GM12878 (cell line): Measurements from ENCODE around the gene C4B. TPM values are rescaled to one million over a fixed set of nuclear protein-coding genes. Genes with fewer than 3 reads are reported as not detected.

ENCODE experiments used
- ATAC-seq: fragments of 200-7000 bp; cut with Tn5 transposase; 3 replicates; pipeline ENCODE4 v1.9.1; 2020; ENCODE audit warnings: mild to moderate bottlenecking, moderate library complexity
- BruUV-seq: library from RNA; stranded (reverse); fragments of 400-500 nt; replicated peaks from 2 replicates; lab custom pipeline; 2021; lab: Mats Ljungman, UMichigan
- CTCF ChIA-PET: fragments of 300-600 bp; sonication (Branson Sonifier 250); formaldehyde crosslinking; extraction: SDS; loops from one replicate; lab custom pipeline; 2021; ENCODE audit warnings: inconsistent platforms; lab: Yijun Ruan, JAX
- POLR2A ChIA-PET: fragments of 350-600 bp; formaldehyde crosslinking; extraction: SDS; loops from one replicate; lab custom pipeline; 2021; ENCODE audit warnings: inconsistent platforms; lab: Charles Lee
- RAD21 ChIA-PET: fragments of 300-600 bp; sonication (Branson Sonifier 250); formaldehyde crosslinking; loops from one replicate; lab custom pipeline; 2023; ENCODE audit warnings: antibody characterized with exemption; ENCODE audit not compliant: unreplicated experiment; lab: Charles Lee
- SMC1A ChIA-PET: fragments of 300-600 bp; sonication (Branson Sonifier 250); formaldehyde crosslinking; loops from one replicate; lab custom pipeline; 2023; ENCODE audit not compliant: unreplicated experiment, uncharacterized antibody; lab: Charles Lee
- DNase-seq: peaks from one replicate; pipeline ENCODE4 v3.0.0-alpha.2; 2011; ENCODE audit warnings: low read depth, low spot score
- FAIRE-seq: peaks from 3 replicates; lab custom pipeline; 2011; peaks lifted over from hg19 to GRCh38; lab: Jason Lieb, UNC
- H2AFZ ChIP-seq: 2 replicates; pipeline ENCODE4 v1.6.0; 2011; ENCODE audit warnings: low read depth, low read length, control low read depth; ENCODE audit not compliant: control insufficient read depth
- H3K27ac ChIP-seq: 2 replicates; pipeline ENCODE4 v1.5.1; 2011; ENCODE audit warnings: control low read depth; ENCODE audit not compliant: control insufficient read depth, insufficient read depth
- H3K27me3 ChIP-seq, 2 experiments: replicated peaks in 1 of 2; 2 replicates each; pipeline versions ENCODE4 v1.6.0 to v1.6.1; 2011; ENCODE audit warnings: low read length in 1 of 2; ENCODE audit not compliant: control insufficient read depth in 2 of 2, insufficient read depth in 2 of 2
- H3K36me3 ChIP-seq, 2 experiments: 2 replicates each; pipeline ENCODE4 v1.5.1; 2011; ENCODE audit warnings: low read length in 1 of 2; ENCODE audit not compliant: control insufficient read depth in 2 of 2, insufficient read depth in 2 of 2
- H3K4me1 ChIP-seq: 2 replicates; pipeline ENCODE4 v1.6.1; 2011; ENCODE audit warnings: mild to moderate bottlenecking, low read length, moderate library complexity, mixed read lengths; ENCODE audit not compliant: control insufficient read depth, insufficient read depth
- H3K4me2 ChIP-seq: 2 replicates; pipeline ENCODE4 v1.6.0; 2011; ENCODE audit warnings: control low read depth; ENCODE audit not compliant: control insufficient read depth, insufficient read depth
- H3K4me3 ChIP-seq: fragments of 200-600 bp; sonication (generic); 2 replicates; pipeline ENCODE4 v1.5.1; 2016
- H3K79me2 ChIP-seq: 2 replicates; pipeline ENCODE4 v1.6.0; 2011; ENCODE audit warnings: low read length; ENCODE audit not compliant: control insufficient read depth, insufficient read depth
- H3K9ac ChIP-seq: 2 replicates; pipeline ENCODE4 v1.8.0; 2011; ENCODE audit warnings: low read length, control low read depth, mixed read lengths; ENCODE audit not compliant: control insufficient read depth, insufficient read depth
- H3K9me3 ChIP-seq: replicated peaks from 3 replicates; pipeline ENCODE4 v1.5.1; 2011; ENCODE audit warnings: mild to moderate bottlenecking, low read length; ENCODE audit not compliant: control insufficient read depth, insufficient read depth
- H4K20me1 ChIP-seq: 2 replicates; pipeline ENCODE4 v1.6.0; 2011; ENCODE audit not compliant: control insufficient read depth, insufficient read depth
- CBX3 ChIP-seq: fragments of 200-600 bp; sonication (generic); IDR thresholded peaks from 2 replicates; pipeline ENCODE4 v1.6.1; 2016; ENCODE audit warnings: low read depth, borderline replicate concordance
- CREM ChIP-seq: IDR thresholded peaks from 2 replicates; pipeline ENCODE4 v1.6.1; 2014; ENCODE audit warnings: antibody characterized with exemption, low read depth
- DPF2 ChIP-seq: fragments of 450-650 bp; IDR thresholded peaks from 2 replicates; pipeline ENCODE4 v1.6.1; 2017; ENCODE audit warnings: mild to moderate bottlenecking
- IRF4 ChIP-seq: IDR thresholded peaks from 2 replicates; pipeline ENCODE4 v1.6.1; 2011; ENCODE audit warnings: low read depth, low read length
- STAT1 ChIP-seq: fragments of 450-650 bp; conservative IDR thresholded peaks from 2 replicates; pipeline ENCODE4 v1.6.1; 2014; ENCODE audit warnings: antibody characterized with exemption, mild to moderate bottlenecking
- WGBS: methylation state at CpG from one replicate; pipeline ENCODE4 v1.1.6; 2016; ENCODE audit warnings: low lambda C conversion rate; ENCODE audit not compliant: insufficient replicate concordance, insufficient coverage; ENCODE audit errors: missing lambda C conversion rate; 5-methylcytosine and 5-hydroxymethylcytosine counted together
- in situ Hi-C: fragments of 300-500 bp; cut with MboI; formaldehyde crosslinking; loops from 9 replicates; pipeline ENCODE4 v1.14.3; 2018; ENCODE audit warnings: mixed read lengths
- intact Hi-C: fragments of 100-400 bp; cut with micrococcal nuclease; formaldehyde crosslinking; loops from one replicate; pipeline ENCODE4 v1.14.2; 2022; ENCODE audit not compliant: unreplicated experiment
- polyA plus RNA-seq, 11 experiments: library from polyadenylated mRNA; depleted of rRNA in 4 of 11; unstranded in 6 of 11; stranded (reverse) in 5 of 11; fragments of >200 nt; fragmentation: Nextera tagmentation in 4 of 11; fragmentation: Illumina TruSeq in 1 of 11; extraction: Ambion mirVana in 4 of 11; extraction: Trizol in 1 of 11; gene quantifications; 1 replicate in 1 of 11; 2 replicates in 10 of 11; pipeline versions ENCODE4 v1.2.1 to v1.2.3, GENCODE V29; 2011 to 2016; ENCODE audit warnings: inconsistent platforms in 2 of 11, missing spikeins in 2 of 11, low read depth in 1 of 11
- total RNA-seq, 4 experiments: library from RNA; depleted of rRNA in 3 of 4; stranded (reverse); fragments of >200 nt in 3 of 4; fragmentation: Illumina TruSeq in 1 of 4; extraction: Trizol in 1 of 4; gene quantifications; 2 replicates each; pipeline versions ENCODE4 v1.2.1 to v1.2.3, GENCODE V29; 2013 to 2021
- TF ChIP-seq, protein P1 (sequence below): IDR thresholded peaks from 2 replicates; pipeline ENCODE4 v1.6.1; 2012; ENCODE audit warnings: mild to moderate bottlenecking, low read depth, low read length

The C4B gene
- total and polyA plus RNA-seq, 10 of the 15 experiments (the other 5 are each of a cell fraction or from before 2014, with no cell fraction given) = 0.13 to 5.6 (median 1.7) TPM; not detected in 1

DNA sequence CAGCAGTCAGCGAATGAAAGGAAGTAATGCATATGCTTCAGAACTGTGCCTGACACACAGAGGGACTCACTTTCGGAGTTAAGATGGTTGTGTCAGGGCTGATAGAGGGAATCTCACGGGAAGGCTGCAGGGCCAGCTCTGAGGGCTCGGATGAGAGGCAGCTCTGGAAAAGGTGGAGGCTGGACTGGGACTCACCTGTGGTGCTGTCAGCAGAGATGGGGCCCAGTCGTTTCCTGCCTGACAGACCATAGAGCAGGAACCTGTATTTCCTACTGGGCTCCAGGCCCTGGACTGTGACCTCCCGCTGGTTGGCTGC lies 32.9 kb downstream of the C4B start:
- ChIA-PET CTCF (interaction anchor here (0.6 to 1.2 kb wide), 4 partner anchors 16 to 107 kb away, joined by 3 to 6 read pairs (median 3); no protein-coding TSS in a partner anchor), RAD21 (interaction anchor here (0.8 kb wide), 1 partner anchor 665 kb away, joined by 3 read pairs; no protein-coding TSS in a partner anchor), POLR2A (no interaction called here), SMC1A (interaction anchor here (0.6 kb wide), 1 partner anchor 117 kb away, joined by 3 read pairs; no protein-coding TSS in a partner anchor)
- no peaks in the 10 kb centered on the region for H3K36me3 ChIP-seq
- WGBS = 11% methylated on average over 6 of the region's 6 CpGs
- TF ChIP-seq CREM (no peak), DPF2 (no peak), STAT1 (no peak), CBX3 (no peak), IRF4 (no peak)
- TF ChIP-seq, protein P1, sequence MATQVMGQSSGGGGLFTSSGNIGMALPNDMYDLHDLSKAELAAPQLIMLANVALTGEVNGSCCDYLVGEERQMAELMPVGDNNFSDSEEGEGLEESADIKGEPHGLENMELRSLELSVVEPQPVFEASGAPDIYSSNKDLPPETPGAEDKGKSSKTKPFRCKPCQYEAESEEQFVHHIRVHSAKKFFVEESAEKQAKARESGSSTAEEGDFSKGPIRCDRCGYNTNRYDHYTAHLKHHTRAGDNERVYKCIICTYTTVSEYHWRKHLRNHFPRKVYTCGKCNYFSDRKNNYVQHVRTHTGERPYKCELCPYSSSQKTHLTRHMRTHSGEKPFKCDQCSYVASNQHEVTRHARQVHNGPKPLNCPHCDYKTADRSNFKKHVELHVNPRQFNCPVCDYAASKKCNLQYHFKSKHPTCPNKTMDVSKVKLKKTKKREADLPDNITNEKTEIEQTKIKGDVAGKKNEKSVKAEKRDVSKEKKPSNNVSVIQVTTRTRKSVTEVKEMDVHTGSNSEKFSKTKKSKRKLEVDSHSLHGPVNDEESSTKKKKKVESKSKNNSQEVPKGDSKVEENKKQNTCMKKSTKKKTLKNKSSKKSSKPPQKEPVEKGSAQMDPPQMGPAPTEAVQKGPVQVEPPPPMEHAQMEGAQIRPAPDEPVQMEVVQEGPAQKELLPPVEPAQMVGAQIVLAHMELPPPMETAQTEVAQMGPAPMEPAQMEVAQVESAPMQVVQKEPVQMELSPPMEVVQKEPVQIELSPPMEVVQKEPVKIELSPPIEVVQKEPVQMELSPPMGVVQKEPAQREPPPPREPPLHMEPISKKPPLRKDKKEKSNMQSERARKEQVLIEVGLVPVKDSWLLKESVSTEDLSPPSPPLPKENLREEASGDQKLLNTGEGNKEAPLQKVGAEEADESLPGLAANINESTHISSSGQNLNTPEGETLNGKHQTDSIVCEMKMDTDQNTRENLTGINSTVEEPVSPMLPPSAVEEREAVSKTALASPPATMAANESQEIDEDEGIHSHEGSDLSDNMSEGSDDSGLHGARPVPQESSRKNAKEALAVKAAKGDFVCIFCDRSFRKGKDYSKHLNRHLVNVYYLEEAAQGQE = no peak
- H3K79me2 ChIP-seq = no peaks in the 10 kb centered on the region
- FAIRE-seq = no peak
- H4K20me1 ChIP-seq = no peaks in the 10 kb centered on the region
- DNase-seq = no peak
- peaks cover 0 to 3% of the 10 kb centered on the region in 2 experiments; a peak in 2 of 4 replicates for H3K27me3 ChIP-seq
- in situ Hi-C loops = no loop called here
- ATAC-seq = no peak
- intact Hi-C loops = loop anchor here (10.0 kb wide), 1 partner anchor 107 kb away; the partner anchor contains the start of genes PPT2 and PRRT1
- H3K4me3 ChIP-seq = no peak overlapping the region
- no peak overlapping the region for H3K4me2 ChIP-seq
- no peak overlapping the region for H3K9ac ChIP-seq
- H3K27ac ChIP-seq = no peak overlapping the region
- H3K4me1 ChIP-seq = no peaks in the 10 kb centered on the region
- no peaks in the 10 kb centered on the region for H3K9me3 ChIP-seq
- BruUV-seq = no TSS peak
- no peak overlapping the region for H2AFZ ChIP-seq
